ENCODE measurements around the gene SLC9A3. TPM values are rescaled to one million over a fixed set of nuclear protein-coding genes. Genes with fewer than 3 reads are reported as not detected.
A peak's percentile ranks its signal among the peaks of the same experiment; 100 is the strongest.
"Not testable (repeated sequence)": the region's sequence is repeated elsewhere in the genome, so short reads cannot be mapped to it uniquely, and the experiment has no call there.

SLC9A3 gene
- total and polyA plus RNA-seq, 4 donors: 0.94 to 3.8 (median 1.5) TPM

GRCh38 chr5:476102-476813, 48.0 kb downstream of the SLC9A3 start:
- ATAC-seq (ENCODE audit: insufficient read depth, low FRiP score): no peak
- peaks cover 0 to 14% (median 1%) of the 10 kb centered on the region in 3 donors for H3K27me3 ChIP-seq (ENCODE audit: control insufficient read depth in 3 of 3, insufficient read depth in 3 of 3, low read length in 2 of 3)
- 88 to 92% methylated on average over 51 of the region's 51 CpGs for WGBS, 2 donors
- H3K9ac ChIP-seq (ENCODE audit: insufficient read depth in 1 of 2, low read length in 2 of 2): no peak overlapping the region
- no peak overlapping the region for H3K27ac ChIP-seq (ENCODE audit: low read depth in 1 of 2, low read length in 1 of 2)
- no peaks in the 10 kb centered on the region for H3K36me3 ChIP-seq (ENCODE audit: control insufficient read depth in 4 of 4, insufficient read depth in 4 of 4, low read length in 4 of 4)
- TF ChIP-seq CTCF (IDR thresholded peaks at IDR 0.05; ENCODE audit: control extremely low read depth, extremely low read depth): no peak
- DNase-seq: no peak
- no peak overlapping the region for H3K4me3 ChIP-seq
- H3K9me3 ChIP-seq (ENCODE audit: control insufficient read depth in 4 of 4, insufficient read depth in 3 of 4, low read length in 3 of 4): no peaks in the 10 kb centered on the region
- H3K4me1 ChIP-seq (ENCODE audit: control insufficient read depth in 5 of 5, insufficient read depth in 5 of 5, low read length in 5 of 5): peaks cover 0 to 25% (median 7%) of the 10 kb centered on the region in 5 donors

GRCh38 chr5:475704-476101, 48.5 kb downstream of the SLC9A3 start:
- H3K4me3 ChIP-seq: no peak overlapping the region
- ATAC-seq (ENCODE audit: insufficient read depth, low FRiP score): no peak
- H3K27me3 ChIP-seq (ENCODE audit: control insufficient read depth in 3 of 3, insufficient read depth in 3 of 3, low read length in 2 of 3): peaks cover 0 to 14% (median 0%) of the 10 kb centered on the region in 3 donors
- no peak overlapping the region for H3K9ac ChIP-seq (ENCODE audit: insufficient read depth in 1 of 2, low read length in 2 of 2)
- no peaks in the 10 kb centered on the region for H3K9me3 ChIP-seq (ENCODE audit: control insufficient read depth in 4 of 4, insufficient read depth in 3 of 4, low read length in 3 of 4)
- DNase-seq: no peak
- peaks cover 0 to 3% (median 0%) of the 10 kb centered on the region in 4 donors for H3K36me3 ChIP-seq (ENCODE audit: control insufficient read depth in 4 of 4, insufficient read depth in 4 of 4, low read length in 4 of 4)
- peaks cover 0 to 30% (median 13%) of the 10 kb centered on the region in 5 donors for H3K4me1 ChIP-seq (ENCODE audit: control insufficient read depth in 5 of 5, insufficient read depth in 5 of 5, low read length in 5 of 5)
- TF ChIP-seq CTCF (IDR thresholded peaks at IDR 0.05; ENCODE audit: control extremely low read depth, extremely low read depth): no peak
- H3K27ac ChIP-seq (ENCODE audit: low read depth in 1 of 2, low read length in 1 of 2): no peak overlapping the region
- 71 to 82% methylated on average over 8 of the region's 8 CpGs for WGBS, 2 donors

GRCh38 chr5:474840-475661, 49.2 kb downstream of the SLC9A3 start:
- Histone ChIP-seq H3K9ac (ENCODE audit: insufficient read depth in 1 of 2, low read length in 2 of 2) (no peak overlapping the region), H3K4me1 (ENCODE audit: control insufficient read depth in 5 of 5, insufficient read depth in 5 of 5, low read length in 5 of 5) (peaks cover 0 to 30% (median 14%) of the 10 kb centered on the region in 5 donors), H3K9me3 (ENCODE audit: control insufficient read depth in 4 of 4, insufficient read depth in 3 of 4, low read length in 3 of 4) (no peaks in the 10 kb centered on the region), H3K36me3 (ENCODE audit: control insufficient read depth in 4 of 4, insufficient read depth in 4 of 4, low read length in 4 of 4) (peaks cover 0 to 3% (median under 1%) of the 10 kb centered on the region in 4 donors), H3K27me3 (ENCODE audit: control insufficient read depth in 3 of 3, insufficient read depth in 3 of 3, low read length in 2 of 3) (peaks cover 0 to 14% (median 0%) of the 10 kb centered on the region in 3 donors), H3K27ac (ENCODE audit: low read depth in 1 of 2, low read length in 1 of 2) (no peak overlapping the region), H3K4me3 (no peak overlapping the region)
- ATAC-seq (ENCODE audit: insufficient read depth, low FRiP score): no peak
- DNase-seq: peak in 2 of 3 donors; percentile 14 to 19
- 21 to 25% methylated on average over 49 to 50 of the region's 50 CpGs for WGBS, 2 donors
- TF ChIP-seq CTCF (IDR thresholded peaks at IDR 0.05; ENCODE audit: control extremely low read depth, extremely low read depth): no peak

GRCh38 chr5:474232-474839, 49.9 kb downstream of the SLC9A3 start:
- H3K36me3 ChIP-seq (ENCODE audit: control insufficient read depth in 4 of 4, insufficient read depth in 4 of 4, low read length in 4 of 4); DNase-seq; H3K27ac ChIP-seq (ENCODE audit: low read depth in 1 of 2, low read length in 1 of 2); ATAC-seq (ENCODE audit: insufficient read depth, low FRiP score); H3K4me3 ChIP-seq; H3K9me3 ChIP-seq (ENCODE audit: control insufficient read depth in 4 of 4, insufficient read depth in 3 of 4, low read length in 3 of 4); H3K9ac ChIP-seq (ENCODE audit: insufficient read depth in 1 of 2, low read length in 2 of 2): not testable (repeated sequence)
- WGBS, 2 donors: 0 to 1% methylated on average over 8 to 26 of the region's 50 CpGs
- H3K4me1 ChIP-seq (ENCODE audit: control insufficient read depth in 5 of 5, insufficient read depth in 5 of 5, low read length in 5 of 5): peaks cover 0 to 30% (median 15%) of the 10 kb centered on the region in 5 donors
- peaks cover 0 to 14% (median 0%) of the 10 kb centered on the region in 3 donors for H3K27me3 ChIP-seq (ENCODE audit: control insufficient read depth in 3 of 3, insufficient read depth in 3 of 3, low read length in 2 of 3)

All from lung (tissue), 12 donors.